Activated naive CD8-positive, alpha-beta T cell treated with anti-CD3 and anti-CD28 coated beads, Interleukin-2, amount 10 ng/mL, durations not matched to agents 7 days and 5 days (primary cell): ENCODE results near the gene FGD3. TPM values are rescaled to one million over a fixed set of nuclear protein-coding genes. Genes with fewer than 3 reads are reported as not detected.

Source experiments
- ATAC-seq: fragments of 150-1000 bp; cut with Tn5 transposase; one replicate; pipeline ENCODE4 v1.10.0; 2021; ENCODE audit warnings: low read depth, moderate library complexity
- POLR2A ChIA-PET: fragments of 350-600 bp; sonication (Branson Sonifier 250); formaldehyde crosslinking; loops from one replicate; lab custom pipeline; 2021; ENCODE audit warnings: antibody characterized with exemption; lab: Charles Lee
- DNase-seq: peaks from one replicate; pipeline ENCODE4 v3.0.0; 2021
- H3K27ac Mint-ChIP-seq: one replicate; pipeline ENCODE4 v1.8.0; 2022; ENCODE audit warnings: mild to moderate bottlenecking, mixed read lengths
- H3K27me3 Mint-ChIP-seq: one replicate; pipeline ENCODE4 v1.8.0; 2022; ENCODE audit warnings: mild to moderate bottlenecking, moderate library complexity, mixed read lengths
- H3K36me3 Mint-ChIP-seq: one replicate; pipeline ENCODE4 v1.8.0; 2021; ENCODE audit warnings: mild to moderate bottlenecking, mixed read lengths
- H3K4me1 Mint-ChIP-seq: one replicate; pipeline ENCODE4 v1.8.0; 2021; ENCODE audit warnings: mixed read lengths
- H3K4me3 Mint-ChIP-seq: one replicate; pipeline ENCODE4 v1.8.0; 2022; ENCODE audit warnings: mild to moderate bottlenecking, moderate library complexity, mixed read lengths
- H3K9me3 Mint-ChIP-seq: one replicate; pipeline ENCODE4 v1.8.0; 2021; ENCODE audit warnings: mixed read lengths
- total RNA-seq, 2 experiments: library from RNA; stranded (reverse); gene quantifications; one replicate each; pipeline ENCODE4 v1.2.3, GENCODE V29; 2021

The FGD3 gene
- total RNA-seq, 2 experiments from 2014 or later, result 160 to 161 TPM

- H3K9me3 Mint-ChIP-seq, result no peaks in the 10 kb centered on the region
- H3K27me3 Mint-ChIP-seq, result no peaks in the 10 kb centered on the region
- H3K4me3 Mint-ChIP-seq, result no peak overlapping the region
- DNase-seq (no peak), ATAC-seq (no peak)
- H3K4me1 Mint-ChIP-seq, result peaks cover 19% of the 10 kb centered on the region
- H3K36me3 Mint-ChIP-seq, result peaks cover 22% of the 10 kb centered on the region
- H3K27ac Mint-ChIP-seq, result no peak overlapping the region
- POLR2A ChIA-PET, result interaction anchor here (1.0 kb wide), 1 partner anchor 18 kb away, joined by 3 read pairs; no protein-coding TSS in a partner anchor
Observed at GRCh38 chr9:93035106-93035660, 87.9 kb downstream of the FGD3 start.

GRCh38 chr9:93035821-93036351, 88.6 kb downstream of the FGD3 start:
- Mint-ChIP-seq H3K4me1 (peaks cover 16% of the 10 kb centered on the region), H3K36me3 (peaks cover 17% of the 10 kb centered on the region), H3K9me3 (no peaks in the 10 kb centered on the region), H3K27ac (no peak overlapping the region), H3K27me3 (no peaks in the 10 kb centered on the region), H3K4me3 (no peak overlapping the region)
- no peak for DNase-seq
- POLR2A ChIA-PET, result interaction anchor here (1.0 to 3.1 kb wide), 2 partner anchors 18 to 24 kb away, joined by 3 to 7 read pairs; no protein-coding TSS in a partner anchor
- no peak for ATAC-seq

- H3K27me3 Mint-ChIP-seq, result no peaks in the 10 kb centered on the region
- no peaks in the 10 kb centered on the region for H3K9me3 Mint-ChIP-seq
- DNase-seq, result no peak
- H3K36me3 Mint-ChIP-seq, result peaks cover 11% of the 10 kb centered on the region
- H3K4me1 Mint-ChIP-seq, result peaks cover 22% of the 10 kb centered on the region
- H3K27ac Mint-ChIP-seq, result peak overlapping the region; percentile 21
- POLR2A ChIA-PET, result interaction anchor here (1.4 to 3.1 kb wide), 3 partner anchors 16 to 27 kb away, joined by 4 to 7 read pairs (median 6); no protein-coding TSS in a partner anchor
- H3K4me3 Mint-ChIP-seq, result no peak overlapping the region
- no peak for ATAC-seq
Observed at GRCh38 chr9:93036887-93037475, 89.7 kb downstream of the FGD3 start.

GRCh38 chr9:93037476-93037971, 90.2 kb downstream of the FGD3 start:
- no peaks in the 10 kb centered on the region for H3K9me3 Mint-ChIP-seq
- DNase-seq, result no peak
- no peaks in the 10 kb centered on the region for H3K27me3 Mint-ChIP-seq
- POLR2A ChIA-PET, result interaction anchor here (1.4 to 3.1 kb wide), 3 partner anchors 16 to 27 kb away, joined by 4 to 7 read pairs (median 6); no protein-coding TSS in a partner anchor
- H3K27ac Mint-ChIP-seq, result no peak overlapping the region
- H3K4me1 Mint-ChIP-seq, result peaks cover 22% of the 10 kb centered on the region
- ATAC-seq, result no peak
- no peak overlapping the region for H3K4me3 Mint-ChIP-seq
- H3K36me3 Mint-ChIP-seq, result peaks cover 6% of the 10 kb centered on the region

GRCh38 chr9:93038918-93039317, 91.6 kb downstream of the FGD3 start:
- H3K27me3 Mint-ChIP-seq, result no peaks in the 10 kb centered on the region
- no peaks in the 10 kb centered on the region for H3K36me3 Mint-ChIP-seq
- DNase-seq (peak; percentile 20), ATAC-seq (no peak)
- no peaks in the 10 kb centered on the region for H3K9me3 Mint-ChIP-seq
- POLR2A ChIA-PET, result interaction anchor here (0.8 to 3.1 kb wide), 3 partner anchors 15 to 25 kb away, joined by 3 to 7 read pairs (median 4); no protein-coding TSS in a partner anchor
- H3K4me1 Mint-ChIP-seq, result peaks cover 30% of the 10 kb centered on the region
- peak overlapping the region; percentile 18 for H3K27ac Mint-ChIP-seq
- no peak overlapping the region for H3K4me3 Mint-ChIP-seq

- POLR2A ChIA-PET, result no interaction called here
- H3K9me3 Mint-ChIP-seq, result no peaks in the 10 kb centered on the region
- H3K4me1 Mint-ChIP-seq, result peaks cover 30% of the 10 kb centered on the region
- H3K36me3 Mint-ChIP-seq, result no peaks in the 10 kb centered on the region
- no peak overlapping the region for H3K4me3 Mint-ChIP-seq
- DNase-seq (peak; percentile 29), ATAC-seq (no peak)
- no peaks in the 10 kb centered on the region for H3K27me3 Mint-ChIP-seq
- H3K27ac Mint-ChIP-seq, result peak overlapping the region; percentile 51
Observed at GRCh38 chr9:93039456-93039855, 92.1 kb downstream of the FGD3 start.

- Mint-ChIP-seq H3K27ac (peak overlapping the region; percentile 51), H3K4me1 (peaks cover 30% of the 10 kb centered on the region), H3K36me3 (no peaks in the 10 kb centered on the region), H3K27me3 (no peaks in the 10 kb centered on the region), H3K9me3 (no peaks in the 10 kb centered on the region), H3K4me3 (no peak overlapping the region)
- DNase-seq, result peak; percentile 28
- ATAC-seq, result no peak
- POLR2A ChIA-PET, result no interaction called here
Observed at GRCh38 chr9:93039976-93040375, 92.7 kb downstream of the FGD3 start.

- H3K27ac Mint-ChIP-seq, result no peak overlapping the region
Observed at GRCh38 chr9:93040409-93040808, 93.1 kb downstream of the FGD3 start.

GRCh38 chr9:93041108-93041802, 93.9 kb downstream of the FGD3 start:
- Mint-ChIP-seq H3K4me3 (no peak overlapping the region), H3K27ac (peak overlapping the region; percentile 39), H3K9me3 (no peaks in the 10 kb centered on the region), H3K36me3 (no peaks in the 10 kb centered on the region), H3K4me1 (peaks cover 29% of the 10 kb centered on the region), H3K27me3 (peaks cover 2% of the 10 kb centered on the region)
- POLR2A ChIA-PET, result interaction anchor here (0.8 to 1.6 kb wide), 3 partner anchors 12 to 57 kb away, joined by 3 to 13 read pairs (median 7); no protein-coding TSS in a partner anchor
- DNase-seq, result no peak
- no peak for ATAC-seq

More at GRCh38 chr9:93040409-93040808, 93.1 kb downstream of the FGD3 start:
- Mint-ChIP-seq H3K4me3 (no peak overlapping the region), H3K9me3 (no peaks in the 10 kb centered on the region), H3K36me3 (no peaks in the 10 kb centered on the region), H3K27me3 (peaks cover 2% of the 10 kb centered on the region), H3K4me1 (peaks cover 30% of the 10 kb centered on the region)
- DNase-seq (no peak), ATAC-seq (no peak)
- POLR2A ChIA-PET, result interaction anchor here (0.8 to 1.6 kb wide), 3 partner anchors 12 to 57 kb away, joined by 3 to 13 read pairs (median 7); no protein-coding TSS in a partner anchor

- Mint-ChIP-seq H3K27me3 (peaks cover 2% of the 10 kb centered on the region), H3K4me1 (peaks cover 22% of the 10 kb centered on the region), H3K4me3 (no peak overlapping the region), H3K27ac (no peak overlapping the region), H3K36me3 (no peaks in the 10 kb centered on the region), H3K9me3 (no peaks in the 10 kb centered on the region)
- DNase-seq (no peak), ATAC-seq (no peak)
- POLR2A ChIA-PET, result interaction anchor here (1.0 kb wide), 2 partner anchors 15 to 22 kb away, joined by 3 to 4 read pairs; no protein-coding TSS in a partner anchor
Observed at GRCh38 chr9:93043122-93043521, 95.8 kb downstream of the FGD3 start.

- POLR2A ChIA-PET, result no interaction called here
- no peak for ATAC-seq
- Mint-ChIP-seq H3K4me1 (peaks cover 30% of the 10 kb centered on the region), H3K27me3 (peaks cover 2% of the 10 kb centered on the region), H3K9me3 (no peaks in the 10 kb centered on the region), H3K27ac (no peak overlapping the region), H3K36me3 (no peaks in the 10 kb centered on the region), H3K4me3 (no peak overlapping the region)
- DNase-seq, result no peak
Observed at GRCh38 chr9:93045521-93045920, 98.2 kb downstream of the FGD3 start.

- Mint-ChIP-seq H3K4me3 (peak overlapping the region; percentile 11), H3K9me3 (no peaks in the 10 kb centered on the region), H3K27ac (peak overlapping the region; percentile 61), H3K36me3 (no peaks in the 10 kb centered on the region), H3K4me1 (peaks cover 18% of the 10 kb centered on the region), H3K27me3 (peaks cover 2% of the 10 kb centered on the region)
- POLR2A ChIA-PET, result interaction anchor here (1.7 kb wide), 1 partner anchor 11 kb away, joined by 5 read pairs; no protein-coding TSS in a partner anchor
- ATAC-seq (peak; percentile 88), DNase-seq (no peak)
Observed at GRCh38 chr9:93048566-93049448, 101.5 kb downstream of the FGD3 start.
